Memory B cell (primary cell): ENCODE results near the gene LRP5.

Experiments used
- ATAC-seq: fragments of 150-1000 bp; cut with Tn5 transposase; 2 replicates; pipeline ENCODE4 v1.10.0; 2021; ENCODE audit warnings: low read depth, mild to moderate bottlenecking, moderate library complexity
- DNase-seq, 2 donors: peaks; one replicate each; pipeline ENCODE4 v3.0.0; 2022; ENCODE audit warnings: low spot score in 2 of 2
- H3K27ac Mint-ChIP-seq: one replicate; pipeline ENCODE4 v1.8.0; 2022; ENCODE audit warnings: mild to moderate bottlenecking, moderate library complexity, mixed read lengths
- H3K27me3 Mint-ChIP-seq: one replicate; pipeline ENCODE4 v1.8.0; 2022; ENCODE audit warnings: mixed read lengths
- H3K36me3 Mint-ChIP-seq: one replicate; pipeline ENCODE4 v1.8.0; 2022; ENCODE audit warnings: mild to moderate bottlenecking, mixed read lengths
- H3K4me1 Mint-ChIP-seq: one replicate; pipeline ENCODE4 v1.8.0; 2022; ENCODE audit warnings: mixed read lengths
- H3K4me3 Mint-ChIP-seq: one replicate; pipeline ENCODE4 v1.8.0; 2022; ENCODE audit warnings: mild to moderate bottlenecking, moderate library complexity, mixed read lengths
- H3K9me3 Mint-ChIP-seq: one replicate; pipeline ENCODE4 v1.8.0; 2022; ENCODE audit warnings: mixed read lengths

The LRP5 gene

DNA sequence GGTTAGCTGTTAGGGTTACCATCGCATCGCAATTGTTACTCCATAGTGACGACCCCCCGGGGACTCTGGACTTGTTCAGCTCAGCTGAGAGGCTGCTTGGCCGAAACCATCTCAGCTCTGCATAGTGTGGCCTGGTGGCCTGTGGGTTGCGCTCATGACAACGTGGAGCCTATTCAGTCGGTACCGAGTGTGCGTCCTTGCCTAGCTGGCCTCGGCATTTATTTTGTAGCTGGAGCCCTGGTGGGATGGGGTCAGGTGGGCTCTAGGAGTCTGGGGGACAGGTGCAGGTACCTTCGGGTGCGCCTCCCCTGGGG is 13.5 kb downstream of the LRP5 start:
- Mint-ChIP-seq H3K27ac (no peak overlapping the region), H3K4me3 (no peak overlapping the region)

GRCh38 chr11:68326334-68327215 is 14.2 kb downstream of the LRP5 start:
- Mint-ChIP-seq H3K9me3 (no peaks in the 10 kb centered on the region), H3K36me3 (no peaks in the 10 kb centered on the region), H3K27me3 (peaks cover 1% of the 10 kb centered on the region), H3K27ac (no peak overlapping the region), H3K4me1 (peaks cover 6% of the 10 kb centered on the region), H3K4me3 (no peak overlapping the region)
- DNase-seq (no peak), ATAC-seq (no peak)

More for the DNA sequence above, 13.5 kb downstream of the LRP5 start:
- no peaks in the 10 kb centered on the region for H3K36me3 Mint-ChIP-seq
- H3K4me1 Mint-ChIP-seq, result peaks cover 4% of the 10 kb centered on the region
- no peak for ATAC-seq
- no peak for DNase-seq
- H3K9me3 Mint-ChIP-seq, result no peaks in the 10 kb centered on the region
- peaks cover 3% of the 10 kb centered on the region for H3K27me3 Mint-ChIP-seq

- ATAC-seq, result no peak
- H3K36me3 Mint-ChIP-seq, result no peaks in the 10 kb centered on the region
- no peak overlapping the region for H3K27ac Mint-ChIP-seq
- no peak for DNase-seq
- no peaks in the 10 kb centered on the region for H3K9me3 Mint-ChIP-seq
- peaks cover 7% of the 10 kb centered on the region for H3K4me1 Mint-ChIP-seq
- H3K4me3 Mint-ChIP-seq, result no peak overlapping the region
- peaks cover 1% of the 10 kb centered on the region for H3K27me3 Mint-ChIP-seq
Observed at GRCh38 chr11:68327586-68328370, 15.4 kb downstream of the LRP5 start.

DNA sequence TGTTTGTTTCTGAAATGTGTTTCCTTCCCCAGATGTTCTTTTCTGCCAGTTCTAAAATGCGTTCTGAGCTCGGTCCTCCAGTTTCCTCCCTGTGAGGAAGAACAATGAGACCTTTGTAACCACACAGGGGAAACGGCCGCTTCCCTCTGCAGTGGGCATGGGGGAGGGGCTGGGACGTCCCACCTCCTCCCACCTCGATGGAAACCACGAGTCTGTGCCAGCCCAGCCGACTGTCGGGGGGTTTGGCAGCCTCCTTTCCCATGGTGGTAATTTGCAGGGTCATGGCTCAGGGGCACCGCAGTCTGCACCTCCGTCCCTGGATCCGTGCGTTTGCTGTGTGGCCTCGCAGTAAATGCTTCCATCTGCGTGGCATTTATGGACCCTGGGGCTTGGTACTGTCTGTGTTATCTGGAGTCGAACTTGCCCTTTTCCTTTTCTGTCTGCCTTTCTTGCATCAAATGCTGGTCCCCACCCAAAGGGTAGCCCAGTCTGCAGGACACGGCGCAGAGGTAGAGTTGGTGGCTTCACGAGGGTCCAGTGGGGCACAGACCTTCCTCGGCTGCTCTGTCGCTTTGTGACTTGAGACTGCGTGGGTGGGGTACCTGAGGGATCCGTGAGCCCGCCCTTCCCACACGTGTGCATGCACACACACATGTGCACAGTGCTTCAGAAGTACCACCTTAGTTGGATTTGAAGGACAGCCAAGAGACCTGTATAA is 16.1 kb downstream of the LRP5 start:
- DNase-seq (no peak), ATAC-seq (peak; percentile 24)
- Mint-ChIP-seq H3K36me3 (no peaks in the 10 kb centered on the region), H3K4me3 (no peak overlapping the region), H3K4me1 (peaks cover 7% of the 10 kb centered on the region), H3K27me3 (peaks cover 1% of the 10 kb centered on the region), H3K27ac (no peak overlapping the region), H3K9me3 (no peaks in the 10 kb centered on the region)

DNA sequence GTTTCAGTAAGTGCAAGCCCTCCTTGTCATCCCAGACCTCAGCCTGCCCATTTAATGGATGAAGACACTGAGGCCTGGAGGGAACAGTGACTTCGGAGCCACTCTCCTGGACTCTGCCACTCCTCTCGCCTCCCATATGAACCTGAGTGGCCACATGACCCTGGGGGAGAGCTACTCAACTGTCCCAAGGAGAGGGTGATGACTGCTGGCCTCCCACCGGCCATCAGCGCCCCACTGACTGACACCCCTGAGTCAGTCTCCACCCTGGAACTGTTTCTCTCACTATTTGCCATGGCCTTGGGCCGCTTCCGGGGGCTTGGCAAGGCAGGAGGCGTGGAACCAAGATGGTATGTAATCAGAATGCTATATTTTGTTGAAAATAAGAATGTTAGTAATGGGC is 17.1 kb downstream of the LRP5 start:
- no peak for DNase-seq
- Mint-ChIP-seq H3K9me3 (no peaks in the 10 kb centered on the region), H3K27ac (no peak overlapping the region), H3K36me3 (no peaks in the 10 kb centered on the region), H3K27me3 (peaks cover 1% of the 10 kb centered on the region), H3K4me1 (peaks cover 7% of the 10 kb centered on the region), H3K4me3 (no peak overlapping the region)
- ATAC-seq, result no peak

DNA sequence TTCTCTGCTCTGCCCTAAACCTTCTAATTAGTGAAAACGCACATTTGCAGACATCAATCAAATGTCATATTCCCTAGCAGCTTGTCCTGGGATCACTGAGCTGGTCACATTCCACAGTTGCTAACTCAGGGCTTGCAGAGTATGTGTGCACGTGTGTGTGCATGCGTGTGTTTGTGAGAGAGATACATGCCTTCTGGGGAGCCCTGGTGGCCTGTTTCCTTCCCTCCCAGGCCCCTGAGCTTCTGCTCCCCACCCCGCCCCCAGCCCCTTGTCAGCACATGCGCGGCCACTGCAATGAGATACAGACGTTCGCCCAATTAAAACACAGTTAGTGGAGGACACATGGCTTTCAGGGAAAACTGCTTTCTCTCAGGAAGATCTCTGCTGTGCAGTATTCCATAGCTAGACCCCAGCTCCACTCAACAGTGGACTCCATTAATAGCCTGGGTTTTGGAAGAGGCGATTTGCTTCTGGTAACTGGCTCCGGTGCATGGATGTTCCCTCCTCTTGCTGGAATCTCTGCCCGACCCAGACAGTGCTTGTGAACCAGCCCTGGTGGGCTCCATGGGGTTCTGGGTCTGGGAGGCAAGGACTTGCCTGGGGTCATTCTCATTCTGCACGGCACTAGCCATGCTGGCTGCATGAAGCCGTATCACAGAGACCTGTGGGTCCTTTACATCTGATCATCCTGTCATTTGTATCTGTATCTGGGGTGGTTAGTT is 17.7 kb downstream of the LRP5 start:
- DNase-seq (no peak), ATAC-seq (no peak)
- no peak overlapping the region for H3K27ac Mint-ChIP-seq
- peaks cover 7% of the 10 kb centered on the region for H3K4me1 Mint-ChIP-seq
- no peaks in the 10 kb centered on the region for H3K9me3 Mint-ChIP-seq
- no peaks in the 10 kb centered on the region for H3K36me3 Mint-ChIP-seq
- H3K4me3 Mint-ChIP-seq, result no peak overlapping the region
- H3K27me3 Mint-ChIP-seq, result peaks cover 1% of the 10 kb centered on the region

GRCh38 chr11:68330700-68331337 is 18.4 kb downstream of the LRP5 start:
- ATAC-seq (no peak), DNase-seq (no peak)
- Mint-ChIP-seq H3K27me3 (peaks cover 1% of the 10 kb centered on the region), H3K27ac (no peak overlapping the region), H3K36me3 (no peaks in the 10 kb centered on the region), H3K4me3 (no peak overlapping the region), H3K9me3 (no peaks in the 10 kb centered on the region), H3K4me1 (peaks cover 7% of the 10 kb centered on the region)

GRCh38 chr11:68331338-68331947 is 19.1 kb downstream of the LRP5 start:
- Mint-ChIP-seq H3K9me3 (no peaks in the 10 kb centered on the region), H3K27me3 (peaks cover 1% of the 10 kb centered on the region), H3K27ac (no peak overlapping the region), H3K4me1 (peaks cover 7% of the 10 kb centered on the region), H3K4me3 (no peak overlapping the region), H3K36me3 (no peaks in the 10 kb centered on the region)
- DNase-seq (no peak), ATAC-seq (no peak)

DNA sequence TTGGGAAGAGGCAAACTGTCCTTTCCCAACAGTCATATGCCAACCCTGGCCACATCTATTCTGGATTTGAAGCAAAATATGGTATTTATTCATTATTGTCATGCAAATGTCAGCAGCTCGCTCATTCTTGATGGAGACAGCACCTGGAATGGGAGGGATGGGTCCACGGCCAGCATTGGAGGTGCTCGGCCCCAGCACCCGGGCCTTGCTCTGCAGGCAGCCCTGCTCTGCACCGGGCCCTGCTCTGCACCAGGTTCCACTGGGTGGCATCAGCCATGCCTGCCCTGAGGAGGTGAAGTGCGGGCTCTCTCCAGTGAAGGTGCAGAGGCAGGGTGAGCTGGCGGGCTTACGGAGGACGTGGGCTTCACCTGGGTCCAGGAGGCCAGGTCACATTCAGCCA is 19.8 kb downstream of the LRP5 start:
- H3K27me3 Mint-ChIP-seq, result no peaks in the 10 kb centered on the region
- no peak for DNase-seq

GRCh38 chr11:68333173-68333572 is 20.8 kb downstream of the LRP5 start:
- Mint-ChIP-seq H3K27me3 (no peaks in the 10 kb centered on the region), H3K27ac (no peak overlapping the region), H3K4me1 (peaks cover 15% of the 10 kb centered on the region), H3K36me3 (no peaks in the 10 kb centered on the region), H3K4me3 (no peak overlapping the region), H3K9me3 (no peaks in the 10 kb centered on the region)
- ATAC-seq (no peak), DNase-seq (no peak)

More for the DNA sequence above, 19.8 kb downstream of the LRP5 start:
- no peaks in the 10 kb centered on the region for H3K9me3 Mint-ChIP-seq
- no peak overlapping the region for H3K27ac Mint-ChIP-seq
- H3K4me1 Mint-ChIP-seq, result peaks cover 11% of the 10 kb centered on the region
- ATAC-seq, result no peak
- H3K36me3 Mint-ChIP-seq, result no peaks in the 10 kb centered on the region
- H3K4me3 Mint-ChIP-seq, result no peak overlapping the region

DNA sequence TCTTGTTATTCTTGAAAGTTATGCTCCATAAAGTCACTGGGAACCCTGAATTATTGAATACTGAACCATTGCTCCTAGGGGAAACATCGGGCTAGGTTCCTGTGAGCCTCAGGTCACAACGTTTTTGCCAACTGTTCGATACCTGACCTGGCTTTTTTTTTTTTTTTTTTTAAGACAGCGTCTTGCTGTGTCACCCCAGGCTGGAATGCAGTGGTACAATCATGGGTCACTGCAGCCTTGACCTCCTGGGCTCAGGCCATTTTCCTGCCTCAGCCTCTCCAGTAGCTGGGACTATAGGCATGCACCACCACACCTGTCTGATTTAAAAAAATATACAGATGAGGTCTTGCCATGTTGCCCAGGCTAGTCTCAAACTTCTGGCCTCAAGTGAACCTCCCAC is 22.5 kb downstream of the LRP5 start:
- H3K4me1 Mint-ChIP-seq, result peaks cover 19% of the 10 kb centered on the region
- no peaks in the 10 kb centered on the region for H3K9me3 Mint-ChIP-seq
- H3K27ac Mint-ChIP-seq, result no peak overlapping the region
- DNase-seq, result no peak
- no peak overlapping the region for H3K4me3 Mint-ChIP-seq
- H3K27me3 Mint-ChIP-seq, result no peaks in the 10 kb centered on the region
- no peaks in the 10 kb centered on the region for H3K36me3 Mint-ChIP-seq
- ATAC-seq, result no peak

GRCh38 chr11:68335683-68336082 is 23.3 kb downstream of the LRP5 start:
- H3K36me3 Mint-ChIP-seq, result no peaks in the 10 kb centered on the region
- peaks cover 19% of the 10 kb centered on the region for H3K4me1 Mint-ChIP-seq
- H3K4me3 Mint-ChIP-seq, result no peak overlapping the region
- no peaks in the 10 kb centered on the region for H3K9me3 Mint-ChIP-seq
- no peaks in the 10 kb centered on the region for H3K27me3 Mint-ChIP-seq
- ATAC-seq, result no peak
- DNase-seq, result no peak
- no peak overlapping the region for H3K27ac Mint-ChIP-seq

- no peaks in the 10 kb centered on the region for H3K9me3 Mint-ChIP-seq
- no peaks in the 10 kb centered on the region for H3K27me3 Mint-ChIP-seq
- no peaks in the 10 kb centered on the region for H3K36me3 Mint-ChIP-seq
- DNase-seq, result no peak
- peaks cover 18% of the 10 kb centered on the region for H3K4me1 Mint-ChIP-seq
- ATAC-seq, result no peak
- H3K27ac Mint-ChIP-seq, result no peak overlapping the region
- H3K4me3 Mint-ChIP-seq, result no peak overlapping the region
Observed at GRCh38 chr11:68336716-68337115, 24.3 kb downstream of the LRP5 start.
